Suprapubic skin (tissue), 4 donors: ENCODE measurements around the gene RPS26. TPM values are rescaled to one million over a fixed set of nuclear protein-coding genes. Genes with fewer than 3 reads are reported as not detected.

Source experiments
- DNase-seq, 2 donors: peaks; one replicate each; pipeline ENCODE4 v3.0.0-alpha.2; 2019; ENCODE audit warnings: low spot score in 2 of 2
- H3K27ac ChIP-seq: fragments of 200-600 bp; sonication (generic); one replicate; pipeline ENCODE4 v1.5.1; 2019
- H3K27me3 ChIP-seq: fragments of 200-600 bp; sonication (generic); one replicate; pipeline ENCODE4 v1.5.1; 2019
- H3K36me3 ChIP-seq: fragments of 200-600 bp; sonication (generic); one replicate; pipeline ENCODE4 v1.5.1; 2019
- H3K4me1 ChIP-seq: fragments of 200-600 bp; sonication (generic); one replicate; pipeline ENCODE4 v1.5.1; 2019
- H3K4me3 ChIP-seq: fragments of 200-600 bp; sonication (generic); one replicate; pipeline ENCODE4 v1.5.1; 2019; ENCODE audit warnings: mild to moderate bottlenecking
- H3K9me3 ChIP-seq: fragments of 200-600 bp; sonication (generic); one replicate; pipeline ENCODE4 v1.5.1; 2019
- EP300 ChIP-seq: sonication (generic); formaldehyde crosslinking; IDR thresholded peaks from one replicate; pipeline ENCODE4 v1.6.1; 2017; ENCODE audit warnings: antibody characterized with exemption
- POLR2A ChIP-seq, 2 donors: fragments of 450-650 bp; IDR thresholded peaks; one replicate each; pipeline ENCODE4 v1.6.1; 2017; ENCODE audit warnings: antibody characterized with exemption in 2 of 2, mild to moderate bottlenecking in 2 of 2, moderate library complexity in 2 of 2
- POLR2AphosphoS5 ChIP-seq, 3 donors: sonication (generic); formaldehyde crosslinking; IDR thresholded peaks; one replicate each; pipeline ENCODE4 v1.6.1; 2017; ENCODE audit warnings: antibody characterized with exemption in 3 of 3
- WGBS: methylation state at CpG from one replicate; pipeline ENCODE4 v1.1.5; 2018; 5-methylcytosine and 5-hydroxymethylcytosine counted together
- total RNA-seq, 4 donors: library from RNA; depleted of rRNA; stranded (reverse); fragments of >200 nt; gene quantifications; one replicate each; pipeline ENCODE4 v1.1.0, GENCODE V29; 2016
- TF ChIP-seq, protein P1 (sequence below), 2 donors: fragments of 200-600 bp in 1 of 2; fragments of 450-650 bp in 1 of 2; sonication (generic) in 1 of 2; IDR thresholded peaks; one replicate each; pipeline ENCODE4 v1.5.1; 2016 to 2019; ENCODE audit warnings: antibody characterized with exemption in 2 of 2, mild to moderate bottlenecking in 1 of 2, moderate library complexity in 1 of 2

RPS26 gene
- total RNA-seq, 4 donors from 2014 or later: 600 to 3,046 (median 910) TPM

DNA sequence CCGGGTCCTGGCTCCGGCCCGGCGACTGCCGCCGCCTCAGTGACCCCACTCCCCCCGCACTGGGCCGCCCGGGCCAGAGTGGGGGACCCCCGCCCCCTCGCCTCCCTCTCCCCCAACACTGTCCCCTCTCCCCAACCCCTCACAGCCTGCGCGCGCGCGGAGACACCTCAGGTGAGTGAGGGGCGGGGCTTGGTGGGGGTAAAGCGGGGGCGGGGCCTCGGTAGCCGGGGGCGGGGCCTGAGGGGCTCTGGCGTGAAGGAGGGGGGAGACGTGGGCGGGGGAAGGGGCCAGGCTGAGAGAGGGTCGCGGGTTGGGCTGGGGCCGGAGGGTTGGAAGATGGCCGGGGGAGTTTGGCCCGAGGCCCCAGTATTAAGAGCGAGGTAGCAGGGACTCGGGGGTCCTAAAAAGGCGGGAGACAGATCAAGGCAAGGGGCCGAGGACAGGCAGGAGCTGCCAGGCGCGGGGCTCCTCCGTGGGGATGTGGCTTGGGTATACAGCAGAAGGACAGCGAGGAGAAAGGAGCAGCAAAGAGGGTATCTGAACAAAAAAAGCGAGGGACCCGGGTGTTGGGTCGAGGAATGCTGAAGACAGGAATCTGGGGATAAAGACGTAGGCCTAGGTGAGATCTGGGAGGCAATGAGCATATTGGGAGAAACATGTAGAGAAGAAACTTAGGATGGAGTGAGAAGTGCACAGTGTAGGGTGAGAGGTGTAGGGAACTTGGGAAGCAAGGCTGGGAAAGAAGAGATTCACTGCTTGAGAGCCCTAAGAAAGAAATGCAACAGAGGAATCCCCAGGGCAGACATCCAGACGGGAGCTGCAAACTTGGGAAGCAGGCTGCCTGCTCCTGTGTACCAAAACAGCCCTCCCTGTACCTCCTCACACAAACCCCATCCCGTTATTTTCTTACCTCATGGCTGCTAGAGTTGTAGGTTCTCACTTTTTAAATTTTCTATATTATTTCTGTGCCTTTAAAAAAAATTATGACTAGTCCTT lies 33.9 kb upstream of the RPS26 start:
- Histone ChIP-seq H3K4me3 (peak overlapping the region; percentile 82), H3K27ac (peak overlapping the region; percentile 89), H3K9me3 (no peaks in the 10 kb centered on the region), H3K36me3 (peaks cover 16% of the 10 kb centered on the region), H3K4me1 (peaks cover 13% of the 10 kb centered on the region), H3K27me3 (no peaks in the 10 kb centered on the region)
- no peak for TF ChIP-seq POLR2AphosphoS5 (IDR thresholded peaks at IDR 0.05)
- no peak for TF ChIP-seq EP300
- TF ChIP-seq, protein P1, sequence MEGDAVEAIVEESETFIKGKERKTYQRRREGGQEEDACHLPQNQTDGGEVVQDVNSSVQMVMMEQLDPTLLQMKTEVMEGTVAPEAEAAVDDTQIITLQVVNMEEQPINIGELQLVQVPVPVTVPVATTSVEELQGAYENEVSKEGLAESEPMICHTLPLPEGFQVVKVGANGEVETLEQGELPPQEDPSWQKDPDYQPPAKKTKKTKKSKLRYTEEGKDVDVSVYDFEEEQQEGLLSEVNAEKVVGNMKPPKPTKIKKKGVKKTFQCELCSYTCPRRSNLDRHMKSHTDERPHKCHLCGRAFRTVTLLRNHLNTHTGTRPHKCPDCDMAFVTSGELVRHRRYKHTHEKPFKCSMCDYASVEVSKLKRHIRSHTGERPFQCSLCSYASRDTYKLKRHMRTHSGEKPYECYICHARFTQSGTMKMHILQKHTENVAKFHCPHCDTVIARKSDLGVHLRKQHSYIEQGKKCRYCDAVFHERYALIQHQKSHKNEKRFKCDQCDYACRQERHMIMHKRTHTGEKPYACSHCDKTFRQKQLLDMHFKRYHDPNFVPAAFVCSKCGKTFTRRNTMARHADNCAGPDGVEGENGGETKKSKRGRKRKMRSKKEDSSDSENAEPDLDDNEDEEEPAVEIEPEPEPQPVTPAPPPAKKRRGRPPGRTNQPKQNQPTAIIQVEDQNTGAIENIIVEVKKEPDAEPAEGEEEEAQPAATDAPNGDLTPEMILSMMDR (IDR thresholded peaks at IDR 0.05): no peak
- no peak for TF ChIP-seq POLR2A (IDR thresholded peaks at IDR 0.05)
- 1% methylated on average over 26 of the region's 44 CpGs for WGBS
- peak in 1 of 2 donors; percentile 77 for DNase-seq

- no peaks in the 10 kb centered on the region for H3K36me3 ChIP-seq
- no peak overlapping the region for H3K4me3 ChIP-seq
- TF ChIP-seq POLR2A (IDR thresholded peaks at IDR 0.05) (no peak), POLR2AphosphoS5 (IDR thresholded peaks at IDR 0.05) (no peak), EP300 (no peak)
- TF ChIP-seq, protein P1 (IDR thresholded peaks at IDR 0.05): no peak
- WGBS: 61% methylated on average over 2 of the region's 2 CpGs
- peaks cover 13% of the 10 kb centered on the region for H3K4me1 ChIP-seq
- no peak for DNase-seq
- H3K9me3 ChIP-seq: no peaks in the 10 kb centered on the region
- no peak overlapping the region for H3K27ac ChIP-seq
- H3K27me3 ChIP-seq: no peaks in the 10 kb centered on the region
These were observed 31.6 kb upstream of the RPS26 start for GRCh38 chr12:56010111-56010570.

- no peak overlapping the region for H3K27ac ChIP-seq
- no peak overlapping the region for H3K4me3 ChIP-seq
- H3K27me3 ChIP-seq: no peaks in the 10 kb centered on the region
- peaks cover 12% of the 10 kb centered on the region for H3K4me1 ChIP-seq
- no peaks in the 10 kb centered on the region for H3K36me3 ChIP-seq
- DNase-seq: no peak
- TF ChIP-seq, protein P1 (IDR thresholded peaks at IDR 0.05): no peak
- TF ChIP-seq EP300 (no peak), POLR2AphosphoS5 (IDR thresholded peaks at IDR 0.05) (no peak), POLR2A (IDR thresholded peaks at IDR 0.05) (no peak)
- WGBS: 98% methylated on average over 2 of the region's 2 CpGs
- H3K9me3 ChIP-seq: no peaks in the 10 kb centered on the region
These were observed 30.1 kb upstream of the RPS26 start for GRCh38 chr12:56011509-56012090.

GRCh38 chr12:56013482-56013881 lies 28.2 kb upstream of the RPS26 start:
- no peaks in the 10 kb centered on the region for H3K27me3 ChIP-seq
- no peaks in the 10 kb centered on the region for H3K36me3 ChIP-seq
- no peak overlapping the region for H3K4me3 ChIP-seq
- H3K4me1 ChIP-seq: no peaks in the 10 kb centered on the region
- 69% methylated on average over 4 of the region's 5 CpGs for WGBS
- no peak for DNase-seq
- H3K27ac ChIP-seq: no peak overlapping the region
- TF ChIP-seq, protein P1 (IDR thresholded peaks at IDR 0.05): no peak
- TF ChIP-seq EP300 (no peak), POLR2A (IDR thresholded peaks at IDR 0.05) (no peak), POLR2AphosphoS5 (IDR thresholded peaks at IDR 0.05) (no peak)
- no peaks in the 10 kb centered on the region for H3K9me3 ChIP-seq

- Histone ChIP-seq H3K4me1 (no peaks in the 10 kb centered on the region), H3K36me3 (peaks cover 5% of the 10 kb centered on the region), H3K27me3 (no peaks in the 10 kb centered on the region), H3K4me3 (no peak overlapping the region), H3K27ac (no peak overlapping the region), H3K9me3 (no peaks in the 10 kb centered on the region)
- no peak for DNase-seq
- 64% methylated on average over 2 of the region's 2 CpGs for WGBS
- TF ChIP-seq EP300 (no peak), POLR2A (IDR thresholded peaks at IDR 0.05) (no peak), POLR2AphosphoS5 (IDR thresholded peaks at IDR 0.05) (no peak)
- TF ChIP-seq, protein P1 (IDR thresholded peaks at IDR 0.05): no peak
These were observed 27.5 kb upstream of the RPS26 start for GRCh38 chr12:56014205-56014604.
